Measurements from ENCODE around the gene DEDD. TPM values are rescaled to one million over a fixed set of nuclear protein-coding genes. Genes with fewer than 3 reads are reported as not detected.

Gene DEDD
- total and polyA plus RNA-seq, 10 of the 15 experiments (the other 5 are each of a cell fraction or from before 2014, with no cell fraction given): 13.6 to 33.9 (median 30.3) TPM

DNA sequence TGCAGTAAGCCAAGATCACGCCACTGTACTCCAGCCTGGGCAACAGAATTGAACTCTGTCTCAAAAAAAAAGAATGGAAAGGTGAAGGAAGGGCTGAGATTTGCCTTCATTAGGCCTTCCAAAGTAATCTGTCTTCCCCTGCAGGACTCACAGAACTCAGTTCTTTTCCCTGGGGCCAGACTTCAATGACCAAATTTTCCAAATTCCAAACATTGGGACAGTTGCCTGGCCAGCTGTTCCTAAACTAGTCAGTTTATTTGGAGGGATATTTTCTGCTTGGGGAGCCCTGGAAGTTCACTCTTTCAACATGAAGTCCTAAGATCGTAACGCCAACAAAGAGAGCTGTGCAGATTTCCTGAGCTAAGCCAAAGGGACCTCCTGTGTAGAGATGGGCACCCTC lies 5.4 kb upstream of the DEDD start:
- Histone ChIP-seq H3K27me3 (replicated peaks in 1 of 2; ENCODE audit: control insufficient read depth in 2 of 2, insufficient read depth in 2 of 2, low read length in 1 of 2) (no peaks in the 10 kb centered on the region), H2AFZ (ENCODE audit: control insufficient read depth, low read depth, low read length) (no peak overlapping the region), H3K9me3 (replicated peaks; ENCODE audit: control insufficient read depth, insufficient read depth, low read length) (no peaks in the 10 kb centered on the region), H3K4me1 (ENCODE audit: control insufficient read depth, insufficient read depth, low read length) (no peaks in the 10 kb centered on the region), H4K20me1 (ENCODE audit: control insufficient read depth, insufficient read depth) (no peaks in the 10 kb centered on the region), H3K9ac (ENCODE audit: control insufficient read depth, insufficient read depth, low read length) (no peak overlapping the region), H3K4me3 (no peak overlapping the region), H3K79me2 (ENCODE audit: control insufficient read depth, insufficient read depth, low read length) (peaks cover 18% of the 10 kb centered on the region), H3K27ac (ENCODE audit: control insufficient read depth, insufficient read depth) (no peak overlapping the region), H3K36me3 (ENCODE audit: control insufficient read depth in 2 of 2, insufficient read depth in 2 of 2, low read length in 1 of 2) (no peaks in the 10 kb centered on the region), H3K4me2 (ENCODE audit: control insufficient read depth, insufficient read depth) (no peak overlapping the region)
- TF ChIP-seq, protein P1, sequence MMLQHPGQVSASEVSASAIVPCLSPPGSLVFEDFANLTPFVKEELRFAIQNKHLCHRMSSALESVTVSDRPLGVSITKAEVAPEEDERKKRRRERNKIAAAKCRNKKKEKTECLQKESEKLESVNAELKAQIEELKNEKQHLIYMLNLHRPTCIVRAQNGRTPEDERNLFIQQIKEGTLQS (IDR thresholded peaks at IDR 0.05; ENCODE audit: borderline replicate concordance, extremely low read depth, low read depth, low read length): no peak
- no peak for TF ChIP-seq POLR2A (IDR thresholded peaks at IDR 0.05; ENCODE audit: low read depth, low read length)
- TF ChIP-seq REST (IDR thresholded peaks at IDR 0.05; ENCODE audit: low read depth, low read length): no peak
- no peak for TF ChIP-seq SIN3A (IDR thresholded peaks at IDR 0.05; ENCODE audit: low read depth, low read length)
- TF ChIP-seq NR2F1 (conservative IDR thresholded peaks at IDR 0.05): no peak
- TF ChIP-seq RBBP5 (conservative IDR thresholded peaks at IDR 0.05): no peak
- TF ChIP-seq MTA2 (IDR thresholded peaks at IDR 0.05; ENCODE audit: low read depth): no peak
- TF ChIP-seq ASH2L (IDR thresholded peaks at IDR 0.05; ENCODE audit: borderline replicate concordance, low read depth): no peak
- TF ChIP-seq GABPA (IDR thresholded peaks at IDR 0.05; ENCODE audit: low read depth): no peak
- FAIRE-seq (no peak), ATAC-seq (no peak), DNase-seq (ENCODE audit: low read depth, low spot score) (no peak)
- CTCF ChIA-PET: interaction anchor here (0.7 to 6.2 kb wide), 17 partner anchors 9 to 244 kb away, joined by 3 to 60 read pairs (median 6); partner anchors contain the start of genes ARHGAP30, KLHDC9, NIT1 and PFDN2
- 97% methylated on average over 3 of the region's 3 CpGs for WGBS (ENCODE audit: insufficient coverage, insufficient replicate concordance, low lambda C conversion rate, missing lambda C conversion rate)
- POLR2A ChIA-PET: interaction anchor here (0.9 to 1.2 kb wide), 2 partner anchors 11 to 356 kb away, joined by 3 read pairs; no protein-coding TSS in a partner anchor
- in situ Hi-C loops (cut with MboI): no loop called here
- BruUV-seq (replicated peaks): no TSS peak
- intact Hi-C loops (cut with micrococcal nuclease; ENCODE audit: unreplicated experiment): no loop called here
- RAD21 ChIA-PET (ENCODE audit: unreplicated experiment): interaction anchor here (0.5 to 2.8 kb wide), 7 partner anchors 20 to 744 kb away, joined by 3 to 15 read pairs (median 3); partner anchors contain the start of genes ARHGAP30, KLHDC9, NIT1 and PFDN2
- SMC1A ChIA-PET (ENCODE audit: uncharacterized antibody, unreplicated experiment): interaction anchor here (0.7 to 4.4 kb wide), 15 partner anchors 8 to 140 kb away, joined by 3 to 26 read pairs (median 4); partner anchors contain the start of genes ARHGAP30, B4GALT3, KLHDC9 and NIT1

Data from GM12878 (cell line).